ENCODE data around the gene NPHS1. TPM values are rescaled to one million over a fixed set of nuclear protein-coding genes. Genes with fewer than 3 reads are reported as not detected.

The NPHS1 gene
- total and polyA plus RNA-seq, 8 donors: 0.10 to 17.9 (median 0.49) TPM; not detected in 2

- peaks cover 0 to 6% (median 0%) of the 10 kb centered on the region in 4 donors for H3K4me1 ChIP-seq
- H3K9me3 ChIP-seq: no peaks in the 10 kb centered on the region
- H3K27me3 ChIP-seq: peaks cover 0 to 68% (median 0%) of the 10 kb centered on the region in 3 donors
- no peak for DNase-seq
- H3K27ac ChIP-seq: no peak overlapping the region
- no peak overlapping the region for H3K4me3 ChIP-seq
- WGBS, 5 donors: 55 to 70% (median 65%) methylated on average over 3 of the region's 3 CpGs
- TF ChIP-seq EP300 (IDR thresholded peaks at IDR 0.05): no peak
- no peak for TF ChIP-seq CTCF (IDR thresholded peaks at IDR 0.05)
- no peak for TF ChIP-seq POLR2AphosphoS5 (IDR thresholded peaks at IDR 0.05)
- no peak for TF ChIP-seq POLR2A (IDR thresholded peaks at IDR 0.05)
- intact Hi-C loops (cut with DNase I; ENCODE audit: low total_unique reads): no loop called here
- H3K36me3 ChIP-seq: no peaks in the 10 kb centered on the region
Measured at GRCh38 chr19:35818445-35818844, 33.9 kb downstream of the NPHS1 start.

GRCh38 chr19:35816846-35817245 lies 35.5 kb downstream of the NPHS1 start:
- Histone ChIP-seq H3K27ac (no peak overlapping the region), H3K4me3 (no peak overlapping the region), H3K9me3 (no peaks in the 10 kb centered on the region), H3K27me3 (peaks cover 0 to 71% (median 0%) of the 10 kb centered on the region in 3 donors), H3K36me3 (no peaks in the 10 kb centered on the region), H3K4me1 (peaks cover 0 to 6% (median 0%) of the 10 kb centered on the region in 4 donors)
- intact Hi-C loops (cut with DNase I; ENCODE audit: low total_unique reads): no loop called here
- DNase-seq: no peak
- TF ChIP-seq CTCF (IDR thresholded peaks at IDR 0.05) (no peak), POLR2A (IDR thresholded peaks at IDR 0.05) (no peak), POLR2AphosphoS5 (IDR thresholded peaks at IDR 0.05) (no peak), EP300 (IDR thresholded peaks at IDR 0.05) (no peak)
- 70 to 86% (median 79%) methylated on average over 9 of the region's 9 CpGs for WGBS, 5 donors

GRCh38 chr19:35816262-35816661 lies 36.0 kb downstream of the NPHS1 start:
- 24 to 33% (median 30%) methylated on average over 6 of the region's 6 CpGs for WGBS, 5 donors
- H3K9me3 ChIP-seq: no peaks in the 10 kb centered on the region
- no peaks in the 10 kb centered on the region for H3K36me3 ChIP-seq
- no peak overlapping the region for H3K4me3 ChIP-seq
- no peak overlapping the region for H3K27ac ChIP-seq
- peaks cover 0 to 6% (median 0%) of the 10 kb centered on the region in 4 donors for H3K4me1 ChIP-seq
- TF ChIP-seq CTCF (IDR thresholded peaks at IDR 0.05): no peak
- TF ChIP-seq POLR2AphosphoS5 (IDR thresholded peaks at IDR 0.05): no peak
- TF ChIP-seq EP300 (IDR thresholded peaks at IDR 0.05): no peak
- TF ChIP-seq POLR2A (IDR thresholded peaks at IDR 0.05): no peak
- H3K27me3 ChIP-seq: peaks cover 0 to 71% (median 0%) of the 10 kb centered on the region in 3 donors
- intact Hi-C loops (cut with DNase I; ENCODE audit: low total_unique reads): no loop called here
- DNase-seq: no peak

GRCh38 chr19:35813043-35813890 lies 39.0 kb downstream of the NPHS1 start:
- Histone ChIP-seq H3K27ac (no peak overlapping the region), H3K9me3 (no peaks in the 10 kb centered on the region), H3K4me1 (no peaks in the 10 kb centered on the region), H3K36me3 (no peaks in the 10 kb centered on the region), H3K27me3 (peaks cover 0 to 76% (median 0%) of the 10 kb centered on the region in 3 donors), H3K4me3 (no peak overlapping the region)
- TF ChIP-seq POLR2A (IDR thresholded peaks at IDR 0.05) (no peak), EP300 (IDR thresholded peaks at IDR 0.05) (no peak), POLR2AphosphoS5 (IDR thresholded peaks at IDR 0.05) (no peak), CTCF (IDR thresholded peaks at IDR 0.05) (no peak)
- DNase-seq: no peak
- intact Hi-C loops (cut with DNase I; ENCODE audit: low total_unique reads): no loop called here
- WGBS, 5 donors: 80 to 85% (median 81%) methylated on average over 11 of the region's 11 CpGs

Measured in stomach (tissue), 9 donors.